ENCODE measurements around the gene RABGAP1L. TPM values are rescaled to one million over a fixed set of nuclear protein-coding genes. Genes with fewer than 3 reads are reported as not detected.

The RABGAP1L gene
- total and polyA plus RNA-seq, 2 donors (not counting 3 experiments of a cell fraction or from before 2014, with no cell fraction given): 6.4 to 22.2 TPM

GRCh38 chr1:174932587-174932986, 773.3 kb downstream of the RABGAP1L start:
- Histone ChIP-seq H2AFZ (ENCODE audit: low read depth, low read length) (no peak overlapping the region), H3K27me3 (ENCODE audit: control insufficient read depth in 2 of 2, insufficient read depth in 2 of 2, low read length in 2 of 2) (no peaks in the 10 kb centered on the region), H3K9me3 (replicated peaks; ENCODE audit: control insufficient read depth, insufficient read depth, low read length) (no peaks in the 10 kb centered on the region), H3K4me1 (ENCODE audit: control insufficient read depth, extremely low read depth, insufficient read depth, low read length) (no peaks in the 10 kb centered on the region), H3K4me2 (ENCODE audit: insufficient read depth, low read length) (no peak overlapping the region), H3K36me3 (ENCODE audit: control insufficient read depth in 2 of 2, extremely low read depth in 1 of 2, insufficient read depth in 2 of 2, low read length in 2 of 2) (no peaks in the 10 kb centered on the region), H3K9me1 (replicated peaks; ENCODE audit: control insufficient read depth, extremely low read depth, insufficient read depth, low read length) (no peaks in the 10 kb centered on the region), H3K9ac (replicated peaks; ENCODE audit: extremely low read depth, insufficient read depth, low read length) (no peak overlapping the region), H3K4me3 (replicated peaks in 1 of 3; ENCODE audit: insufficient read depth in 1 of 3, low read depth in 1 of 3, low read length in 3 of 3) (no peak overlapping the region), H3K27ac (ENCODE audit: insufficient read depth, low read depth, low read length) (no peak overlapping the region), H4K20me1 (replicated peaks; ENCODE audit: control insufficient read depth, extremely low read depth, insufficient read depth, low read length) (no peaks in the 10 kb centered on the region), H3K79me2 (ENCODE audit: control insufficient read depth, insufficient read depth, low read length) (no peaks in the 10 kb centered on the region)
- intact Hi-C loops (cut with micrococcal nuclease): no loop called here
- BruUV-seq (replicated peaks): no TSS peak
- TF ChIP-seq FOS (IDR thresholded peaks at IDR 0.05; ENCODE audit: borderline replicate concordance, insufficient read depth, low read length): no peak
- no peak for TF ChIP-seq JUN (IDR thresholded peaks at IDR 0.05; ENCODE audit: borderline replicate concordance, insufficient read depth, insufficient read length, low read depth)
- TF ChIP-seq, protein P1, sequence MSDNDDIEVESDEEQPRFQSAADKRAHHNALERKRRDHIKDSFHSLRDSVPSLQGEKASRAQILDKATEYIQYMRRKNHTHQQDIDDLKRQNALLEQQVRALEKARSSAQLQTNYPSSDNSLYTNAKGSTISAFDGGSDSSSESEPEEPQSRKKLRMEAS (IDR thresholded peaks at IDR 0.05; ENCODE audit: insufficient read depth, insufficient read length): no peak
- TF ChIP-seq POLR2AphosphoS5 (IDR thresholded peaks at IDR 0.05; ENCODE audit: insufficient read depth, low read depth, low read length): no peak
- no peak for TF ChIP-seq EZH2 (IDR thresholded peaks at IDR 0.05; ENCODE audit: borderline replicate concordance, low read depth, low read length, severe bottlenecking)
- no peak for TF ChIP-seq MYC (IDR thresholded peaks at IDR 0.05; ENCODE audit: low read depth, low read length)
- TF ChIP-seq GATA2 (IDR thresholded peaks at IDR 0.05; ENCODE audit: insufficient read depth, insufficient read length, low read depth, low read length): no peak
- TF ChIP-seq POLR2A (IDR thresholded peaks at IDR 0.05; ENCODE audit: low read depth, low read length): no peak
- TF ChIP-seq, protein P2, sequence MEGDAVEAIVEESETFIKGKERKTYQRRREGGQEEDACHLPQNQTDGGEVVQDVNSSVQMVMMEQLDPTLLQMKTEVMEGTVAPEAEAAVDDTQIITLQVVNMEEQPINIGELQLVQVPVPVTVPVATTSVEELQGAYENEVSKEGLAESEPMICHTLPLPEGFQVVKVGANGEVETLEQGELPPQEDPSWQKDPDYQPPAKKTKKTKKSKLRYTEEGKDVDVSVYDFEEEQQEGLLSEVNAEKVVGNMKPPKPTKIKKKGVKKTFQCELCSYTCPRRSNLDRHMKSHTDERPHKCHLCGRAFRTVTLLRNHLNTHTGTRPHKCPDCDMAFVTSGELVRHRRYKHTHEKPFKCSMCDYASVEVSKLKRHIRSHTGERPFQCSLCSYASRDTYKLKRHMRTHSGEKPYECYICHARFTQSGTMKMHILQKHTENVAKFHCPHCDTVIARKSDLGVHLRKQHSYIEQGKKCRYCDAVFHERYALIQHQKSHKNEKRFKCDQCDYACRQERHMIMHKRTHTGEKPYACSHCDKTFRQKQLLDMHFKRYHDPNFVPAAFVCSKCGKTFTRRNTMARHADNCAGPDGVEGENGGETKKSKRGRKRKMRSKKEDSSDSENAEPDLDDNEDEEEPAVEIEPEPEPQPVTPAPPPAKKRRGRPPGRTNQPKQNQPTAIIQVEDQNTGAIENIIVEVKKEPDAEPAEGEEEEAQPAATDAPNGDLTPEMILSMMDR (IDR thresholded peaks at IDR 0.05; ENCODE audit: extremely low read depth in 1 of 2, insufficient read depth in 1 of 2, low read depth in 1 of 2, low read length in 2 of 2): no peak
- dilution Hi-C loops (cut with MboI; ENCODE audit: extremely low pct_ligation_motif_present, low sequenced_read_pairs): no loop called here
- FAIRE-seq (no peak), DNase-seq (ENCODE audit: low read depth, low spot score) (no peak)
- ChIA-PET POLR2A (no interaction called here), CTCF (interaction anchor here (0.7 to 1.6 kb wide), 11 partner anchors 9 to 1422 kb away, joined by 3 to 6 read pairs (median 3); no protein-coding TSS in a partner anchor)

All from endothelial cell of umbilical vein (primary cell).